Thoracic aorta (tissue), 2 donors: ENCODE results near the gene CMIP. TPM values are rescaled to one million over a fixed set of nuclear protein-coding genes. Genes with fewer than 3 reads are reported as not detected.
A peak's percentile ranks its signal among the peaks of the same experiment; 100 is the strongest.

Experiments used
- ATAC-seq: fragments of 150-250 bp; one replicate; pipeline ENCODE4 v1.8.0; 2017; ENCODE audit warnings: low read depth; ENCODE audit not compliant: insufficient number of reproducible peaks, low FRiP score
- DNase-seq: peaks from one replicate; pipeline ENCODE4 v3.0.0-alpha.2; 2020; ENCODE audit warnings: low spot score
- H3K27ac ChIP-seq, 2 donors: fragments of 200-600 bp; sonication (generic); 1 replicate in 1 of 2; 2 replicates in 1 of 2; pipeline ENCODE4 v1.5.1; 2016; ENCODE audit warnings: mild to moderate bottlenecking in 2 of 2, moderate library complexity in 2 of 2
- H3K27me3 ChIP-seq: fragments of 200-600 bp; sonication (generic); replicated peaks from 2 replicates; pipeline ENCODE4 v1.6.0; 2016; ENCODE audit warnings: mild to moderate bottlenecking; ENCODE audit not compliant: insufficient read depth
- H3K36me3 ChIP-seq: fragments of 200-600 bp; sonication (generic); one replicate; pipeline ENCODE4 v1.5.1; 2016
- H3K4me1 ChIP-seq, 2 donors: fragments of 200-600 bp; sonication (generic); 1 replicate in 1 of 2; 2 replicates in 1 of 2; pipeline versions ENCODE4 v1.5.1 to v1.6.0; 2016; ENCODE audit warnings: low read depth in 2 of 2, mild to moderate bottlenecking in 1 of 2; ENCODE audit not compliant: control insufficient read depth in 1 of 2
- H3K4me3 ChIP-seq: fragments of 200-600 bp; sonication (generic); 2 replicates; pipeline ENCODE4 v1.5.1; 2016; ENCODE audit warnings: mild to moderate bottlenecking
- H3K9me3 ChIP-seq: fragments of 200-600 bp; sonication (generic); 2 replicates; pipeline ENCODE4 v1.5.1; 2016
- CTCF ChIP-seq: fragments of 200-600 bp; sonication (generic); IDR thresholded peaks from one replicate; pipeline ENCODE4 v1.5.1; 2019; ENCODE audit warnings: antibody characterized with exemption
- total RNA-seq, 2 donors: library from RNA; depleted of rRNA; stranded (reverse); fragments of >200 nt; gene quantifications; one replicate each; pipeline versions ENCODE4 v1.1.0 to v1.2.3, GENCODE V29; 2016

Gene CMIP
- total RNA-seq, 2 donors from 2014 or later, result 20.8 to 46.8 TPM

DNA sequence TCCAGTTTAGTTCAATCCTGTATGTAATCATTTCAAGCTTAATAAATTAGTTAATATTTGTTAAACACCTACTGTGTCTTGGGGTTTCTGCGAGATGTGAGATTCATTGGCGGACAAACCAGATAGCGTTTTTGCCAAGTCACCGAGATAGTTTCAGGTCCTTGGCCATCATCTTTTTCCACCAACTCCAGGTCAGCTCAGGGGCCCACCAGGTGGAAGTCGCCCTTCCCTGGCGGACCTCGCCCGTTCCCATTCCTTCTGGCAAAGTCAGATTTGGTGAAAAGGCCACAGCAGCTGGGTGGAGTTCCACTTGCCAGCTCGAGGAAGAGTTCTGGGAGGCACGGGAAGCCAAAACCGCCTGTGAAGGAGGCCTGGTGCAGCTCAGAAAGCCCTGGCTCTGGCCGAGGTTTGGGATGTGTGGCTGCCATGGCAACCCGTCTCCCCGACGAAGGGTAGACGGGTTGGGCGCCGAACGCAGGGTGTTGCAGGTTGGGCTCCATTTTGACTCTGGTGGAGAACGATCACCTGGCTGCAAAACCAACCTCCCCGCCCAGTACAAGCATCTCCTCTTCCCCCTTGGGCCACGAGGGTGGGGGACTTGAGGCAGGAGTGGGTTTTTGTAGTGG lies 39.5 kb downstream of the CMIP start:
- ATAC-seq (no peak), DNase-seq (no peak)
- H3K9me3 ChIP-seq, result no peaks in the 10 kb centered on the region
- no peak overlapping the region for H3K4me3 ChIP-seq
- no peak for TF ChIP-seq CTCF
- H3K36me3 ChIP-seq, result no peaks in the 10 kb centered on the region
- H3K27ac ChIP-seq, result no peak overlapping the region
- no peaks in the 10 kb centered on the region for H3K27me3 ChIP-seq
- H3K4me1 ChIP-seq, result peaks cover 12 to 23% of the 10 kb centered on the region in 2 donors

DNA sequence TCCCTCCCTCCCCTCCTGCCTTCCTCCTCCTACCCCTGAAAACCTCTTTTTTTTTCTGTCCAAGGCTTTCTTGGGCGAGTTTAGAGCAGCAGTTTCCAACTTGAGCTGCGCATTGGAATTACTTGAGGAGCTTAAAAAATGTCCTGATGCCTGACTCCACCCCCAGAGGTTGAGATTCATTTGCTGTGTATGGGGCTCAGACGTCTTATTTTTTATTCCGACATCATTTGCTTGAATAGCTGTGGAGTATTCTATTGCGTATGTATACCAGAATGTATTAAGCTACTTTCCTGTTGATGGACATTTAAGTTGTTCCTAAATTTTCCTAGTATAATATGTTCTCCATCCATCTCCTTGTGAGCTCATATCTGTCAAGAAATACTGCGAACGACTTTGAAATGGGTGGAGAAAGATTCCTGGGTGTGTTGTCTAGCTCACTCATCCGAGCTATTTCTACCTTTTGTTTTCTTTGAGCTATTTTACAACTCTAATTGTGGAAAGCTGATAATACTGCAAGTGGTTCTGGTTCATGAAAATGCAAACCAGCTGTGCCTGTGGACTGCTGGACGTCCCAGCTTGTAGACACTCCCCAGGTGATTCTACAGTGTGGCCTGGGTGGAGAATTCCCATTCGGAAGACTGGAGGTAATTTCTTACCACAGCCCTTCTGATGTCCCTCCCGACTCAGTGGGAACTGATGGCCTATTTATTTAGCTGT lies 40.5 kb downstream of the CMIP start:
- no peak for ATAC-seq
- no peak for TF ChIP-seq CTCF
- Histone ChIP-seq H3K27me3 (no peaks in the 10 kb centered on the region), H3K4me1 (peaks cover 9 to 23% of the 10 kb centered on the region in 2 donors), H3K4me3 (no peak overlapping the region), H3K9me3 (no peaks in the 10 kb centered on the region), H3K27ac (no peak overlapping the region), H3K36me3 (no peaks in the 10 kb centered on the region)
- no peak for DNase-seq

DNA sequence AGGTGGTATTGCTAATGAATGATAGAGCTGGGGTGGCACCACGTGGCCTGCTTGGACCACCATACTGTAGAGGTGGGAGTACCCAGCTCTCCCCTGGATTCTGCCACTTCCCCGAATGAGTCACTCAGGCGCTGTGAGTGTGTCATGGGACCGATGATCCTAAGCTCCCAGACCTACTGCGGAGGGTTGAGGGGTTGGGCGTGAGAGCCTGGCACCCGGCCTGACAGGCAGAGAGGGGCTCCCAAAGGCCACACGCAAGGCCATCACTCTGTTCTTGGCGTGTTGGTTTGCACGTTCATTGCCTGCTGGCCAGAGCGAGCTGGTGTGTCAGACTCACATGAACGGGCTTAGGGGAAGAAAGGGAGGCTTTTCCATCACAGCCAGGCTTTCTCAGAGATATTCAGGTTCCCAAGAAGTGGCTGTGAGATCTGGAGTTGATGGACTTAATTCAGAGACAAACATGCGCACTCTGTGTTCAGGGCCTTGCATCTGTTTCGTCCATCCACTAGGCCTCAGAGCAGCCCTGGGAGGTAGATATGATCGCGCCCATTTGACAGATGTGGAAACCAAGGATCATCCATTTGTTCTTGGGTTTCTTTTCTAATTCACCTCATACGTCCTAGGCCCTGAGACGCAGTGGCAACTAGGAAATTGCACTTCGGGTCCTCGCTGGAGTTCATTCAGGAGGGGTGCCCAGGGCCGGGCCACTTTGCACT lies 41.4 kb downstream of the CMIP start:
- DNase-seq, result no peak
- Histone ChIP-seq H3K4me1 (peaks cover 9 to 23% of the 10 kb centered on the region in 2 donors), H3K27me3 (no peaks in the 10 kb centered on the region), H3K36me3 (no peaks in the 10 kb centered on the region), H3K9me3 (no peaks in the 10 kb centered on the region), H3K27ac (peak overlapping the region; percentile 25 to 40), H3K4me3 (peak overlapping the region; percentile 51)
- no peak for TF ChIP-seq CTCF
- no peak for ATAC-seq

GRCh38 chr16:81486540-81487061 lies 42.0 kb downstream of the CMIP start:
- H3K36me3 ChIP-seq, result no peaks in the 10 kb centered on the region
- peak overlapping the region; percentile 51 for H3K4me3 ChIP-seq
- DNase-seq, result no peak
- H3K9me3 ChIP-seq, result no peaks in the 10 kb centered on the region
- H3K27me3 ChIP-seq, result no peaks in the 10 kb centered on the region
- H3K27ac ChIP-seq, result peak overlapping the region; percentile 25 to 40
- H3K4me1 ChIP-seq, result peaks cover 9 to 23% of the 10 kb centered on the region in 2 donors
- no peak for TF ChIP-seq CTCF
- peak; percentile 25 for ATAC-seq

- Histone ChIP-seq H3K9me3 (no peaks in the 10 kb centered on the region), H3K4me3 (no peak overlapping the region), H3K27me3 (no peaks in the 10 kb centered on the region), H3K4me1 (peaks cover 9 to 23% of the 10 kb centered on the region in 2 donors), H3K36me3 (no peaks in the 10 kb centered on the region), H3K27ac (no peak overlapping the region)
- TF ChIP-seq CTCF, result no peak
- DNase-seq, result no peak
- no peak for ATAC-seq
Observed at GRCh38 chr16:81487301-81487720, 42.7 kb downstream of the CMIP start.
